Activated naive CD4-positive, alpha-beta T cell treated with anti-CD3 and anti-CD28 coated beads, Interleukin-2, amount 50 U/mL, for 16 hours (primary cell): ENCODE data around the gene ANKRD49.

ENCODE experiments used
- DNase-seq: peaks from one replicate; pipeline ENCODE4 v3.0.0-alpha.2; 2020

ANKRD49 gene

GRCh38 chr11:94545264-94546161 is 51.7 kb downstream of the ANKRD49 start:
- no peak for DNase-seq

GRCh38 chr11:94546162-94546470 is 52.3 kb downstream of the ANKRD49 start:
- DNase-seq, result no peak

- DNase-seq, result no peak
Observed at GRCh38 chr11:94546886-94547285, 53.1 kb downstream of the ANKRD49 start.

- no peak for DNase-seq
Observed at GRCh38 chr11:94549146-94549545, 55.4 kb downstream of the ANKRD49 start.
